Parietal lobe (tissue), 1 donor: Measurements from ENCODE around the gene OR1F1. TPM values are rescaled to one million over a fixed set of nuclear protein-coding genes. Genes with fewer than 3 reads are reported as not detected.

ENCODE experiments used
- total RNA-seq: library from RNA; depleted of rRNA; stranded (reverse); fragments of >200 nt; gene quantifications from one replicate; pipeline ENCODE4 v1.2.3, GENCODE V29; 2014

Gene OR1F1
- total RNA-seq = 0.94 TPM

GRCh38 chr16:3187798-3188674 is at the start of gene OR1F1:
OR1F1 (plus strand) TSS chr16:3188204.

DNA sequence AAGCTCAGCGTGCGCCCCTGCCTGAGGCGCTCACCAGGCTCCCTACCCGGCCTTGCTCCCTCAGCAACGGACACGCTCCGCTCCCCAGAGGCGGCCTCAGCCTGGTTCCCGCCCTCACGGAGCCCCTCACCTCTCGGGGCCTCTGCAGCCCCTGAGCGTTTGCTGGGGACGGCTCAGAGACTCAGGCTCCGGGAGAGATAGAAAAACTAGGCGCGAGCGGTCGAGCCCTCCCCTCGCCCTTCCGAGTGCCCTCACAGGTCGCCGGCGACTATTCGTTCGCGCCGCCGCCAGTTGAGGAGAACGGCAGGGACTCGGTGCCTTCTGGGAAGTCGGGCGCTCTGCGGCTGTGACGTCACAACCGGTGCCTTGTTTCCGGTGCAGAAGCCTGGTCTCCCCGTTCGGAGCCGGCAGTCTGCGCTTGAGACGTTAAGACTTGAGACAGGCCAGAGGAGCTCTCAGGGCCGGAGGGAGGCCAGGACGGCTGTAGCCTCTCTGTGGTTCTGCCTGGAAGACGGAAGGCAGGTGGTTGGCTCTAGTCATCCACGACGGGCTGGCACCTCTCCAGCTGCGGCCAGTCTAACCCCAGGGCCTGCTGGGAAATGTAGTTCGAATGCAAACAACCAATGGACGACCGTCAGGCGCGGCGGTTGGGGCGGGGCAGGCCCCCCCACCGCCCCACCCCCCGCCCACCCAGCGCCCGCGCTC is 47.0 kb downstream of the OR1F1 start, which contains the start of gene ZNF200:
Gene ZNF200 (minus strand): TSS at position 302 of the 705 bp plus-strand sequence. CDS start 1,403 bp downstream, outside the sequence.

Other genes with a start within 250 kb of the OR1F1 start
- gene KREMEN2, start 223.9 kb upstream of the OR1F1 start, total RNA-seq = not detected
- 20.3 TPM for gene PAQR4, start 218.9 kb upstream of the OR1F1 start, total RNA-seq
- 5.9 TPM for gene PKMYT1, start 207.8 kb upstream of the OR1F1 start, total RNA-seq
- gene CLDN9, start 175.3 kb upstream of the OR1F1 start, total RNA-seq = not detected
- 0.63 TPM for gene CLDN6, start 170.0 kb upstream of the OR1F1 start, total RNA-seq
- gene TNFRSF12A, start 167.8 kb upstream of the OR1F1 start, total RNA-seq = not detected
- 17.2 TPM for gene HCFC1R1, start 164.3 kb upstream of the OR1F1 start, total RNA-seq
- 4.4 TPM for gene THOC6, start 164.2 kb upstream of the OR1F1 start, total RNA-seq
- 0.31 TPM for gene BICDL2, start 151.3 kb upstream of the OR1F1 start, total RNA-seq
- 0.63 TPM for gene MMP25, start 141.6 kb upstream of the OR1F1 start, total RNA-seq
- gene IL32, start 122.6 kb upstream of the OR1F1 start, total RNA-seq = 1.6 TPM
- gene ZSCAN10, start 88.9 kb upstream of the OR1F1 start, total RNA-seq = not detected
- gene ZNF205, start 75.6 kb upstream of the OR1F1 start, total RNA-seq = 14.4 TPM
- 10.3 TPM for gene ZNF213, start 53.2 kb upstream of the OR1F1 start, total RNA-seq
- 16.3 TPM for gene ZNF200, start 47.0 kb downstream of the OR1F1 start, total RNA-seq
- gene MEFV, start 68.4 kb downstream of the OR1F1 start, total RNA-seq = 0.31 TPM
- 55.7 TPM for gene ZNF263, start 95.3 kb downstream of the OR1F1 start, total RNA-seq
- 24.1 TPM for gene TIGD7, start 117.2 kb downstream of the OR1F1 start, total RNA-seq
- 71.1 TPM for gene ZNF75A, start 117.3 kb downstream of the OR1F1 start, total RNA-seq
- 0.94 TPM for gene OR2C1, start 167.7 kb downstream of the OR1F1 start, total RNA-seq
- gene ZSCAN32, start 212.8 kb downstream of the OR1F1 start, total RNA-seq = 15.0 TPM
- gene ZNF174, start 213.0 kb downstream of the OR1F1 start, total RNA-seq = 12.2 TPM